Naive thymus-derived CD4-positive, alpha-beta T cell (primary cell): ENCODE results near the gene PKN2. TPM values are rescaled to one million over a fixed set of nuclear protein-coding genes. Genes with fewer than 3 reads are reported as not detected.
A peak's percentile ranks its signal among the peaks of the same experiment; 100 is the strongest.

Experiments used
- ATAC-seq: fragments of 150-1000 bp; cut with Tn5 transposase; 2 replicates; pipeline ENCODE4 v1.10.0; 2021; ENCODE audit warnings: mild to moderate bottlenecking, moderate library complexity
- CTCF ChIA-PET: fragments of 350-600 bp; sonication (Branson Sonifier 250); formaldehyde crosslinking; loops from one replicate; lab custom pipeline; 2021; ENCODE audit warnings: antibody characterized with exemption; lab: Charles Lee
- POLR2A ChIA-PET: fragments of 350-600 bp; sonication (Branson Sonifier 250); formaldehyde crosslinking; loops from one replicate; lab custom pipeline; 2021; ENCODE audit warnings: antibody characterized with exemption, inconsistent platforms; lab: Charles Lee
- DNase-seq, 9 donors: peaks; one replicate each; pipeline versions ENCODE4 v3.0.0 to v3.0.0-alpha.2; 2020 to 2022; ENCODE audit warnings: mixed read lengths in 1 of 9
- H3K27ac ChIP-seq: one replicate; pipeline ENCODE4 v1.7.0; 2013; ENCODE audit warnings: mild to moderate bottlenecking, low read depth, low read length, moderate library complexity
- H3K27me3 ChIP-seq, 2 donors: one replicate each; pipeline ENCODE4 v1.7.0; 2013; ENCODE audit warnings: low read length in 2 of 2, mild to moderate bottlenecking in 2 of 2, moderate library complexity in 2 of 2; ENCODE audit not compliant: control insufficient read depth in 2 of 2, insufficient read depth in 2 of 2
- H3K36me3 ChIP-seq, 3 experiments: 1 replicate in 2 of 3; 2 replicates in 1 of 3; pipeline ENCODE4 v1.7.0; 2013; ENCODE audit warnings: low read length in 3 of 3, mild to moderate bottlenecking in 3 of 3, moderate library complexity in 1 of 3; ENCODE audit not compliant: insufficient read depth in 3 of 3, control insufficient read depth in 2 of 3
- H3K4me1 ChIP-seq, 2 donors: one replicate each; pipeline ENCODE4 v1.7.0; 2013; ENCODE audit warnings: low read length in 2 of 2, mild to moderate bottlenecking in 2 of 2, moderate library complexity in 1 of 2; ENCODE audit not compliant: control insufficient read depth in 2 of 2, insufficient read depth in 2 of 2
- H3K4me3 ChIP-seq: 2 replicates; pipeline ENCODE4 v1.7.0; 2013; ENCODE audit warnings: mild to moderate bottlenecking, low read length
- H3K9me3 ChIP-seq, 3 experiments: 1 replicate in 2 of 3; 2 replicates in 1 of 3; pipeline ENCODE4 v1.7.0; 2013; ENCODE audit warnings: low read length in 3 of 3; ENCODE audit not compliant: control insufficient read depth in 2 of 3
- H3K27ac Mint-ChIP-seq, 9 donors: one replicate each; pipeline ENCODE4 v1.8.0; 2020 to 2022; ENCODE audit warnings: mixed read lengths in 9 of 9, mild to moderate bottlenecking in 8 of 9, moderate library complexity in 5 of 9, inconsistent platforms in 2 of 9
- H3K27me3 Mint-ChIP-seq, 5 donors: one replicate each; pipeline ENCODE4 v1.8.0; 2021 to 2022; ENCODE audit warnings: mixed read lengths in 5 of 5, mild to moderate bottlenecking in 1 of 5
- H3K36me3 Mint-ChIP-seq, 5 donors: one replicate each; pipeline ENCODE4 v1.8.0; 2020 to 2022; ENCODE audit warnings: mixed read lengths in 5 of 5, mild to moderate bottlenecking in 3 of 5, inconsistent platforms in 1 of 5
- H3K4me1 Mint-ChIP-seq, 7 donors: one replicate each; pipeline ENCODE4 v1.8.0; 2020 to 2022; ENCODE audit warnings: mixed read lengths in 7 of 7, mild to moderate bottlenecking in 3 of 7, inconsistent platforms in 1 of 7
- H3K4me3 Mint-ChIP-seq, 10 donors: one replicate each; pipeline ENCODE4 v1.8.0; 2020 to 2022; ENCODE audit warnings: mild to moderate bottlenecking in 10 of 10, mixed read lengths in 10 of 10, moderate library complexity in 6 of 10, inconsistent platforms in 2 of 10
- H3K9me3 Mint-ChIP-seq, 11 donors: one replicate each; pipeline ENCODE4 v1.8.0; 2020 to 2022; ENCODE audit warnings: mixed read lengths in 11 of 11, mild to moderate bottlenecking in 4 of 11, inconsistent platforms in 1 of 11, moderate library complexity in 1 of 11
- intact Hi-C, 2 donors: fragments of 100-400 bp; cut with micrococcal nuclease; formaldehyde crosslinking; loops; one replicate each; pipeline ENCODE4 v1.15.1; 2023
- polyA plus RNA-seq, 2 donors: library from polyadenylated mRNA; unstranded; fragments of 300-500 nt; fragmentation: Illumina TruSeq; gene quantifications; one replicate each; pipeline ENCODE4 v1.2.3, GENCODE V29; 2021
- total RNA-seq, 6 experiments: library from RNA in 5 of 6; stranded (reverse) in 5 of 6; gene quantifications; 1 replicate in 5 of 6; 2 replicates in 1 of 6; pipeline ENCODE4 v1.2.3 and lab custom pipeline; 2021 to 2026

PKN2 gene
- total and polyA plus RNA-seq, 7 experiments from 2014 or later = 9.0 to 53.8 (median 44.2) TPM

DNA sequence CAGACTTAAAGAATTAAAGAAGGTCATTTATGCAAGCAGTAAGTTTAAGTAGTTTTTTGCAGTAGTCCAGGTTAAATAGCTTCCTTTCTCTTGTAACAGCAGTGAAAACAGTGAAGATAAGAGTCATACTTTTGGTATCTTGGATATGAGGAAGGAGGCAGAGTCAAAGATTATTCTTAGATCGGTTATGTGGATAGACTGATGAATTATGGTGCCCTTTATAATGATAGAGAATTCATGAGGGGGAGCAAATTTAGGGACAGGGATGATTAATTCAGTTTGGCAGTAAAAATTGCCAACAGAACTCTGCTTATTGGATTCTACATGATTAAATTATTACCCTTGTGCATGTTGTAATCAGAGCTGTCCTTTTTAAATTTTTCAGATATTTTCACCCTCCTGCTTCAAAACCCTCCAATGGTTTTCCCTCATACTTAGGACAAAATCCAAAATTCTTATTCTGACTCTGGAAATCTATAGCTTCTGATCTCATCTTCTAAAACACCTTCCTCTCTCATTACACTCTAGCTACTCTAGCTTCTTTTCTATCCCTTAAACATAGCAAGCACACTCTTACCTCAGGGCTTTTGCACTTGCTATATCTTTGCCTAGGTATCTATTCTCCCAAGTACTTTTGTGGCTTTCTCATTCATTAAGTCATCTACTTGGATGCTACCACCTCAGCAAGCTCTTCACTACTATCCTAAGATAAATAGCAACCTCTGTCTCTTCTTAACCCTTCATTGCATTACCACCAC, 79.8 kb downstream of the PKN2 start:
- intact Hi-C loops = no loop called here
- Histone ChIP-seq H3K4me3 (no peak overlapping the region), H3K4me1 (no peaks in the 10 kb centered on the region), H3K36me3 (peaks cover 0 to 12% (median 0%) of the 10 kb centered on the region in 3 experiments), H3K27ac (no peak overlapping the region), H3K27me3 (no peaks in the 10 kb centered on the region), H3K9me3 (no peaks in the 10 kb centered on the region)
- peak overlapping the region in 3 of 9 donors; percentile 19 to 58 (median 21) for H3K27ac Mint-ChIP-seq
- POLR2A ChIA-PET = no interaction called here
- DNase-seq (no peak), ATAC-seq (no peak)
- H3K27me3 Mint-ChIP-seq = no peaks in the 10 kb centered on the region
- H3K9me3 Mint-ChIP-seq = no peaks in the 10 kb centered on the region
- CTCF ChIA-PET = interaction anchor here (0.7 kb wide), 1 partner anchor 1434 kb away, joined by 4 read pairs; no protein-coding TSS in a partner anchor
- H3K4me3 Mint-ChIP-seq = no peak overlapping the region
- H3K4me1 Mint-ChIP-seq = peaks cover 6 to 43% (median 19%) of the 10 kb centered on the region in 7 donors
- H3K36me3 Mint-ChIP-seq = peaks cover 8 to 46% (median 28%) of the 10 kb centered on the region in 5 donors

- Mint-ChIP-seq H3K27ac (peak overlapping the region in 4 of 9 donors; percentile 1 to 63 (median 40)), H3K27me3 (no peaks in the 10 kb centered on the region), H3K4me3 (no peak overlapping the region), H3K36me3 (peaks cover 3 to 52% (median 31%) of the 10 kb centered on the region in 5 donors), H3K9me3 (peaks cover 0 to 1% (median 0%) of the 10 kb centered on the region in 11 donors), H3K4me1 (peaks cover 6 to 40% (median 14%) of the 10 kb centered on the region in 7 donors)
- DNase-seq (no peak), ATAC-seq (no peak)
- H3K27me3 ChIP-seq = no peaks in the 10 kb centered on the region
- CTCF ChIA-PET = no interaction called here
- intact Hi-C loops = no loop called here
- POLR2A ChIA-PET = interaction anchor here (0.7 kb wide), 1 partner anchor 22 kb away, joined by 3 read pairs; no protein-coding TSS in a partner anchor
- no peaks in the 10 kb centered on the region for H3K9me3 ChIP-seq
- peaks cover 0 to 18% (median 0%) of the 10 kb centered on the region in 3 experiments for H3K36me3 ChIP-seq
- no peak overlapping the region for H3K4me3 ChIP-seq
- H3K4me1 ChIP-seq = no peaks in the 10 kb centered on the region
- H3K27ac ChIP-seq = no peak overlapping the region
Observed at GRCh38 chr1:88768187-88768586, 84.1 kb downstream of the PKN2 start.

GRCh38 chr1:88768816-88769215, 84.7 kb downstream of the PKN2 start:
- Histone ChIP-seq H3K9me3 (no peaks in the 10 kb centered on the region), H3K4me3 (no peak overlapping the region), H3K27ac (no peak overlapping the region), H3K27me3 (no peaks in the 10 kb centered on the region), H3K4me1 (no peaks in the 10 kb centered on the region), H3K36me3 (peaks cover 0 to 24% (median 0%) of the 10 kb centered on the region in 3 experiments)
- ChIA-PET CTCF (no interaction called here), POLR2A (no interaction called here)
- H3K27ac Mint-ChIP-seq = peak overlapping the region in 4 of 9 donors; percentile 6 to 63 (median 16)
- no peaks in the 10 kb centered on the region for H3K27me3 Mint-ChIP-seq
- intact Hi-C loops = no loop called here
- H3K4me3 Mint-ChIP-seq = peak overlapping the region in 2 of 10 donors; percentile 34 to 35
- DNase-seq (no peak), ATAC-seq (no peak)
- peaks cover 6 to 36% (median 13%) of the 10 kb centered on the region in 7 donors for H3K4me1 Mint-ChIP-seq
- H3K36me3 Mint-ChIP-seq = peaks cover 3 to 53% (median 31%) of the 10 kb centered on the region in 5 donors
- peaks cover 0 to 1% (median 0%) of the 10 kb centered on the region in 11 donors for H3K9me3 Mint-ChIP-seq

GRCh38 chr1:88773540-88774150, 89.6 kb downstream of the PKN2 start:
- Histone ChIP-seq H3K9me3 (no peaks in the 10 kb centered on the region), H3K27me3 (no peaks in the 10 kb centered on the region), H3K36me3 (peaks cover 0 to 50% (median 0%) of the 10 kb centered on the region in 3 experiments), H3K4me1 (no peaks in the 10 kb centered on the region), H3K4me3 (no peak overlapping the region), H3K27ac (no peak overlapping the region)
- H3K27me3 Mint-ChIP-seq = no peaks in the 10 kb centered on the region
- H3K4me3 Mint-ChIP-seq = no peak overlapping the region
- H3K9me3 Mint-ChIP-seq = peaks cover 0 to 6% (median 0%) of the 10 kb centered on the region in 11 donors
- DNase-seq (no peak), ATAC-seq (no peak)
- intact Hi-C loops = no loop called here
- H3K27ac Mint-ChIP-seq = peak overlapping the region in 1 of 9 donors; percentile 40
- H3K36me3 Mint-ChIP-seq = peaks cover 4 to 74% (median 62%) of the 10 kb centered on the region in 5 donors
- CTCF ChIA-PET = no interaction called here
- POLR2A ChIA-PET = no interaction called here
- peaks cover 0 to 17% (median 3%) of the 10 kb centered on the region in 7 donors for H3K4me1 Mint-ChIP-seq

- peak in 1 of 9 donors; percentile 22 for DNase-seq
- Mint-ChIP-seq H3K9me3 (peaks cover 0 to 6% (median 0%) of the 10 kb centered on the region in 11 donors), H3K27ac (peak overlapping the region in 1 of 9 donors; percentile 40), H3K36me3 (peaks cover 4 to 76% (median 60%) of the 10 kb centered on the region in 5 donors), H3K27me3 (no peaks in the 10 kb centered on the region), H3K4me1 (peaks cover 0 to 15% (median 0%) of the 10 kb centered on the region in 7 donors), H3K4me3 (no peak overlapping the region)
- no peak overlapping the region for H3K4me3 ChIP-seq
- ATAC-seq = no peak
- POLR2A ChIA-PET = no interaction called here
- intact Hi-C loops = no loop called here
- H3K27ac ChIP-seq = no peak overlapping the region
- H3K4me1 ChIP-seq = no peaks in the 10 kb centered on the region
- CTCF ChIA-PET = no interaction called here
- peaks cover 0 to 50% (median 0%) of the 10 kb centered on the region in 3 experiments for H3K36me3 ChIP-seq
- H3K27me3 ChIP-seq = no peaks in the 10 kb centered on the region
- H3K9me3 ChIP-seq = no peaks in the 10 kb centered on the region
Observed at GRCh38 chr1:88774151-88774556, 90.1 kb downstream of the PKN2 start.

DNA sequence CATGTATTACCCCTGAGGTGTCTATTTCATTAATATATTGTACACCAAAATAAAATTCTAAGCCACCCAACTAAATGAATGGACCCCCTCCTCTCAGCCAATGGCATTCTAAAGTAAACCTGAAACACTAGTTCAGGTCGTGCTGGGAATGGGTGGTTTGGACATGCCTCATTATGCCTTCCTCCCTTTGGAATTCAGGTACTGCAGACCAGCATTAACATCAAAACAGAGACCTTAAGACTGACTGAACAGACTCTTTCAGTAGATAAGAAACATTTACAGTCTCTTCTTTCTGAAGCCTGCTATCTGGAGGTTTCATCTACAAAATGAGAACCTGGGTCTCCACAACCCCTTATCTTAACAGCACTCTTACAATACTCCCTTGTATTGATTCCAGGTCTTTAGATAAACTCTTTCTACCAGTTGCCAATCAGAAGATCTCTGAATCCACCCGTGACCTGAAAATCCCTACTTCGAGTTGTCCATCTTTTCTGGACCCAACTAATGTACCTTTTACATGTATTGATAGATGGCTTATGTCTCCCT, 93.6 kb downstream of the PKN2 start:
- intact Hi-C loops = no loop called here
- Mint-ChIP-seq H3K27me3 (no peaks in the 10 kb centered on the region), H3K27ac (peak overlapping the region in 2 of 9 donors; percentile 21 to 36), H3K4me3 (no peak overlapping the region), H3K4me1 (peaks cover 0 to 17% (median 0%) of the 10 kb centered on the region in 7 donors), H3K9me3 (peaks cover 0 to 6% (median 0%) of the 10 kb centered on the region in 11 donors), H3K36me3 (peaks cover 4 to 73% (median 47%) of the 10 kb centered on the region in 5 donors)
- no peak for ATAC-seq
- H3K4me1 ChIP-seq = no peaks in the 10 kb centered on the region
- H3K4me3 ChIP-seq = no peak overlapping the region
- CTCF ChIA-PET = no interaction called here
- H3K27me3 ChIP-seq = no peaks in the 10 kb centered on the region
- no peak overlapping the region for H3K27ac ChIP-seq
- POLR2A ChIA-PET = no interaction called here
- peaks cover 0 to 44% (median 0%) of the 10 kb centered on the region in 3 experiments for H3K36me3 ChIP-seq
- no peaks in the 10 kb centered on the region for H3K9me3 ChIP-seq
- no peak for DNase-seq
